Choroid plexus epithelial cell (primary cell): ENCODE measurements around the gene AXIN2.

Experiments used
- DNase-seq: peaks from one replicate; pipeline ENCODE4 v3.0.0-alpha.2; 2010; ENCODE audit warnings: low read depth
- H3K4me3 ChIP-seq: 2 replicates; pipeline ENCODE4 v1.5.1; 2011; ENCODE audit warnings: low read depth, mild to moderate bottlenecking, control low read depth, low read length, moderate library complexity
- CTCF ChIP-seq: conservative IDR thresholded peaks from 2 replicates; pipeline ENCODE4 v1.5.1; 2011; ENCODE audit warnings: low read depth, mild to moderate bottlenecking, control low read depth, inconsistent platforms, low read length, moderate library complexity

The AXIN2 gene

GRCh38 chr17:65561452-65562205 is at the start of gene AXIN2:
Gene AXIN2 (minus strand): TSS chr17:65561648. CDS start chr17:65558620, 3,028 bp downstream.
- H3K4me3 ChIP-seq, result peak within 1 kb of the TSS; percentile 68
- peak; percentile 43 for TF ChIP-seq CTCF
- DNase-seq, result peak; percentile 92

- no peak for TF ChIP-seq CTCF
- peak; percentile 45 for DNase-seq
- H3K4me3 ChIP-seq, result no peak overlapping the region
These were observed 48.3 kb upstream of the AXIN2 start for GRCh38 chr17:65609749-65610148.

- DNase-seq, result no peak
- no peak for TF ChIP-seq CTCF
- no peak overlapping the region for H3K4me3 ChIP-seq
These were observed 47.8 kb upstream of the AXIN2 start for GRCh38 chr17:65609286-65609685.

GRCh38 chr17:65604070-65604469 is 42.6 kb upstream of the AXIN2 start:
- no peak overlapping the region for H3K4me3 ChIP-seq
- peak; percentile 8 for DNase-seq
- TF ChIP-seq CTCF, result no peak

GRCh38 chr17:65601881-65602280 is 40.4 kb upstream of the AXIN2 start:
- DNase-seq, result no peak
- H3K4me3 ChIP-seq, result no peak overlapping the region
- TF ChIP-seq CTCF, result no peak

- no peak overlapping the region for H3K4me3 ChIP-seq
- no peak for DNase-seq
- no peak for TF ChIP-seq CTCF
These were observed 39.7 kb upstream of the AXIN2 start for GRCh38 chr17:65601145-65601544.

GRCh38 chr17:65600518-65600917 is 39.1 kb upstream of the AXIN2 start:
- DNase-seq, result no peak
- H3K4me3 ChIP-seq, result no peak overlapping the region
- TF ChIP-seq CTCF, result no peak
